Stimulated activated CD8-positive, alpha-beta memory T cell treated with anti-CD3 and anti-CD28 coated beads, Interleukin-7, amount 100 ng/mL, for 1 hour (primary cell): ENCODE measurements around the gene ZNF136.

Experiments
- DNase-seq, 2 donors: peaks; one replicate each; pipeline ENCODE4 v3.0.0-alpha.2; 2020; ENCODE audit warnings: low read depth in 2 of 2

Gene ZNF136

GRCh38 chr19:12194827-12195731 lies 32.2 kb downstream of the ZNF136 start:
- DNase-seq, result peak; percentile 41 to 55

- DNase-seq, result no peak
Observed at GRCh38 chr19:12198136-12198535, 35.2 kb downstream of the ZNF136 start.

DNA sequence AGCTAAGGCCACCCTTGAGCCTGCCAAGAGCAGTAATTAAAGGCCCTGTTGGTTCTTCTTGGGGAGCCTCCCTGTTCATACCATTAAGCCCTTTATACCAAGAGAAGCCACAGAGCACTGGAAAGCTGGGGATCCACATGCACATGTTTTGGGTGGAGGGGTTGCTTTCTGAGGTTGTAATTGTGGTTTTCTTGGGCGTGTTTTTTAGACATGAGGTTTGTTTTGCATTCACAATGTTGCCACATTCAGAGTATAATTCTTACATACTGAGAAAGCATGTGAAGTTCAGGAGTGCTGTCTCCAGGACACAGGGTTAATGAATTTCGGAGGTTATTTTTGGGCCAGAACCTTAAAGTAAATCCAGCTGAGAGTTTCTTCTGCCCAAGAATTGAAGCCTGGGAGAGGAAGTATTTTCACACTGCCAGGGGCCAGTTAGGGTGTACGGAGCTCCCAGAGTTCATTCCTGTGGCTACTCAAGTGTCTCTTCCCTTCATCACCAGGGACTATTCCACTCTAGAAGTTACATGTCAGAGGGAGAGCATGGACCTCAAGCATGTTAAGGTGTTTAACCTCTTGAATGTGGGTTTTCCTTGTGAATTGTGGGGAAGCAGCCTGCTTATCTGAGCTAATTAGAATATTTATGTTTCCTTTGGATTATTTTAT lies 37.0 kb downstream of the ZNF136 start:
- DNase-seq, result no peak

- DNase-seq, result peak in 1 of 2 donors; percentile 44
Observed at GRCh38 chr19:12202250-12202649, 39.4 kb downstream of the ZNF136 start.

DNA sequence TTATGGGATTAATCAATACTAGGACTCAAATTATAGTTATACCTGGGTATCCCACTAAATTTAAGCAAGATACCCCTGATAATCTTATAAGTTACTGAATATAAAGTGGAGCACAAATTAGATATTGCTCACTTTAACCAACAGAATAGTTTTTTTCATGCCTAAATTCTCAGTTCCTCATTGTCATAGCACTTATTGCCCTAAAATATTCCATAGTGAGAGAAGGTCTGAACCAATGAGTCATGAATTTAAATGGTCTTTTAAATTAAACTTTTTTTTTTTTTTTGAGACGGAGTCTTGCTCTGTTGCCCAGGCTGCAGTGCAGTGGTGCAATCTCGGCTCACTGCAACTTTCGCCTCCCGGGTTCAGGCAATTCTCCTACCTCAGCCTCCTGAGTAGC lies 42.4 kb downstream of the ZNF136 start:
- DNase-seq, result no peak

DNA sequence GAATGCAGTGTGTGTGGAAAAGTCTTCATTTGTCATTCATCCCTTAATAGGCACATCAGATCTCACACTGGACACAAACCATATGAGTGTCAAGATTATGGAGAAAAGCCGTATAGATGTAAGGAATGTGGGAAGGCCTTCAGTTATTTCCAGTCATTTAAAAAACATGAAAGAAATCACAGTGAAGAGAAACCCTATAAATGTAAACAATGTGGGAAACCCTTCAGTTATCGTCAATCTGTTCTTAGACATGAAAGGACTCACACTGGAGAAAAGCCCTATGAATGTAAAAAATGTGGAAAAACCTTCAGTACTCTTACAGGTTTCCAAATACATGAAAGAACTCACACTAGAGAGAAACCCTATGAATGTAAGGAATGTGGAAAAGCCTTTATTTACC lies 45.3 kb downstream of the ZNF136 start:
- no peak for DNase-seq

DNA sequence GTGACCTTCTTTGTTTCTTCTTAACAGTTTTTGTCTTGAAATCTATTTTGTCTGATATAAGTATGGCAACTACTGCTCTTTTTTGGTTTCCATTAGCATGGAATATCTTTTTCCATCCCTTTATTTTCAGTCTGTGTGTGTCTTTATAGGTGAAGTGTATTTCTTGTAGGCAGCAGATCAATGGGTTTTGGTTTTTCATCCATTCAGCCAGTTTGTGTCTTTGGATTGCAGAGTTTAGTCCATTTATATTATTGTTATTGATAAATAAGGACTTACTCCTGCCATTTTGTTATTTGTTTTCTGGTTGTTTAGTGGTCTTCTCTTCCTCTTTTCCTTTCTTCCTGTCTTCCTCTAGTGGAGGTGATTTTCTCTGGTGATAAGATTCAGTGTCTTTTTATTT lies 54.4 kb downstream of the ZNF136 start:
- DNase-seq, result no peak

DNA sequence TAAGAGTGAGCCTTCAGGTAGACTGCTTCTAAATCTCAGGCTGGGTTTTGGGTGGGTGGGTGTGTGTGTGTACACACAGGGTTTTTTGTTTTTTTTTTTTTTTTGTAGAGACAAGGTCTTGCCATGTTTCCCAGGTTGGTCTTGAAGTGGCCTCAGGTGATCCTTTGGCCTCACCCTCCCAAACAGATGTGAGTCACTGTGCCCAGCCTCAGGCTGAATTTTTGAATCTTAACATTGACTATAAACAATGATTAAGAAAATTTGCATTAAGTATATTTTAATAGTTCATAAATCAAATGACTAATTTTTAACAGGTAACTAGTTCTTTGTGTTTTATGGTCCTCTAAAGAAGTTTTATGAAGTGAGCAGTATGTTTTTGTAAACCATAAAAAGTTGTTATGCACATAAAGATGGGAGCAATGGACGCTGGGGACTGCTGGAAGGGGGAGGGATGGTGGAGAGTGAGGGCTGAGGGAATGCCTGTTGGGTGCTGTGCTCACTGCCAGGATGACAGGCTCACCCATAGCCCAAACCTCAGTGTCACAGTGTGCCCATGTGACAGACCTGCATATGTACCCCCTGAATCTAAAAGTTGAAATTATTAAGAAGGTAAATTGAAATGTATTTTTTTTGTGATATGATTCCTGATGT lies 60.2 kb downstream of the ZNF136 start:
- DNase-seq, result no peak

DNA sequence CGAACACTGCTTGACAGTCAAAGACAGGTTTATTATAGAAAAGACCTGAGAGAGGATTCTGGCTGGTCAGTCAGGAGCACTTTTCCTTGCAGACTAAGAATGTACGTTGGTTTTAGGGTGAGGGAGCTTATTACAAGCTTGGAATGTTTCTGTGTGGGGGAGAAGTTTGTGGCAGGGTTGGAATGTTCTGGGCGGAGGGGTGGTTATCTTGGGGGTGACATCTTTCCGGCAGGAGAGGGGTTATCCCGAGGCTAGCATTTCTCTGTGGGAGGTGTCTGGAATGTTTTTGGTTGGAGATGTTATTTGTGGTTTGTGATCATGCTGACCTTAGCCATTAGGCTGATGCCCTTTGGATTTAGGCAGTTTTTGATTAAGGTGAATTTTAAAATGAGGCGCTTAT lies 61.8 kb downstream of the ZNF136 start:
- no peak for DNase-seq

DNA sequence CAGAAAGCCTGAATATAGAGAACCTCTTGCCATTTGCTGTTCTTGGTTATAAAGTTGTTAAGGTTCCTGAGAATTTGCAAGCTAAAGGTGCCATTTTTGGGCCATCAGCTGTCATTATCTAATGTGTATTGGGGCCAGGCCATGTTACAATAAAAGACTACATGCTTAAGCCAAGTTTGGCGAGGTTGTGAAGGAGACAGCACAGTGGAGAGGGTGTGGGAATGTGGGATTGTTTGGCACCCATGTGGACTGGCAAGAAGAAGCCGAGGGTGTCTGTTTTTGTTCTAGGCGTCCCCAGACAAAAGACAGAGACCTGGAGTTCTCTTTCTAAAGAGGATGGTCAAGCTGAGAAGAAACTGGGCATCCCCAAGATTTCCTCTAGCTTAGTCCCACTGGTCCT lies 67.1 kb downstream of the ZNF136 start:
- DNase-seq, result no peak

GRCh38 chr19:12230751-12231733 lies 68.1 kb downstream of the ZNF136 start:
- DNase-seq, result no peak

DNA sequence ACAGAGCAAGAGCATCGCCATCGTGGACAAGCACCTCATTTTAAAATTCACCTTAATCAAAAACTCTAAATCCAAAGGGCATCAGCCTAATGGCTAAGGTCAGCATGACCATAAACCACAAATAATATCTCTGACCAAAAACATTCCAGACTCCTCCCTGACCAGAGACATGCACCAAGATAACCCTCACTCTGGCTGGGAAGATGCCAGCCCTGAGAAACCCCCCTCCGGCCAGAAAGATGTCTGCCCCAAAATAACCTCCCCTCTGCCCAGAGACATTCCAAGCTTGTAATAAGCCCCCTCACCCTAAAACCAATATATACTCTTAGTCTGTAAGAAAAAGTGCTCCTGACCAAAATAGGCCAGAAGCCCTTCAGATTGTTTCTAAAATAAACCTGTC lies 70.1 kb downstream of the ZNF136 start:
- DNase-seq, result no peak

DNA sequence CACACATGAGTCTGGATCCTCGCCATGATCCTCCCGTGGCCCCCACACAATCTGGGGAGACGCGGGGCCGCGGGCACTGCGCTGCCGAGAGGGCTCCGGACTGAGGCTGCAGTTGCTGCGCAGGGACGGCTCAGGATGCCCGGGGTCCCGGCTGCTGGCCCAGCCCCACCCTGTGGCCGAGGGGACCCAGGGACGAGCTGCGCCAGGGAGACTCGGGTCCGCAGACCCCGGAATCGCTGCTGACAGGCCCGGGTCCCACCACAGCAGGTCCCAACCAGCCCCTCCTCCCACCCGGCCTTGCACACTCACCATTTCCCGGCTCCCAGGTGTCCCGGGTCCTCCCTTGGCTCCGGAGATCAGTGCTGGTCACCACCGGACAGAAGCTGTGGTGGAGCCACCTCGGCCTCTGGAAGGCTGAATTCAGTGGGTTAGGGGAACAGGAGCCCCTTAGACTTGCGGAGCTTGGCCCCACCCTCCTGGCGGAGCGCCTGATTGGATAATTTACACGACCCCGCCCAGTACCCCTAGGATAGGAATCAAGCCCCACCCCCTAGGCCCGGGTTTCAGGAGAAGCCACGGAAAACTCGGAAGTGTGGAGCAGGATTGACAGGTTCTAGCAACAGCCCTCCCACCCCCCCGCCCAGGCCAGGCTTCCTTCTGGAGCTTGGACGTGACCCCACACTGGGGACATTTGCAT lies 74.4 kb downstream of the ZNF136 start:
- DNase-seq, result no peak
